HEK293 (cell line): ENCODE measurements around the gene KRT15.

Source experiments
- CTCF ChIA-PET: fragments of 350-600 bp; formaldehyde crosslinking; extraction: SDS; loops from one replicate; lab custom pipeline; 2021; ENCODE audit warnings: antibody characterized with exemption; lab: Yijun Ruan, JAX
- POLR2A ChIA-PET: fragments of 300-600 bp; formaldehyde crosslinking; extraction: SDS; loops from one replicate; lab custom pipeline; 2020; ENCODE audit warnings: antibody characterized with exemption, inconsistent platforms; lab: Yijun Ruan, JAX
- H3K27ac ChIP-seq: fragments of 200-500 bp; sonication (Bioruptor generic); 2 replicates; pipeline ENCODE4 v1.5.1; 2014; ENCODE audit warnings: low read depth, low read length, control low read depth, inconsistent platforms; ENCODE audit errors: extremely low read depth
- H3K36me3 ChIP-seq, 2 experiments: fragments of 200-500 bp in 1 of 2; sonication (Bioruptor generic) in 1 of 2; 1 replicate in 1 of 2; 2 replicates in 1 of 2; pipeline ENCODE4 v1.5.1; 2014 to 2017; ENCODE audit warnings: inconsistent platforms in 2 of 2, low read length in 2 of 2; ENCODE audit not compliant: control insufficient read depth in 2 of 2, insufficient read depth in 1 of 2
- H3K4me1 ChIP-seq: fragments of 200-500 bp; sonication (Bioruptor generic); 2 replicates; pipeline ENCODE4 v1.5.1; 2014; ENCODE audit warnings: mild to moderate bottlenecking, low read length, inconsistent platforms; ENCODE audit not compliant: control insufficient read depth, insufficient read depth
- H3K4me3 ChIP-seq: 2 replicates; pipeline ENCODE4 v1.5.1; 2011; ENCODE audit warnings: low read depth, mild to moderate bottlenecking, control low read depth, low read length, moderate library complexity
- H3K9me3 ChIP-seq: fragments of 200-500 bp; sonication (Bioruptor generic); 2 replicates; pipeline ENCODE4 v1.5.1; 2014; ENCODE audit warnings: low read depth, low read length, inconsistent platforms; ENCODE audit not compliant: control insufficient read depth, insufficient read depth
- HOXD13 ChIP-seq: sonication (generic); formaldehyde crosslinking; IDR thresholded peaks from 2 replicates; pipeline ENCODE4 v1.8.0; 2022; ENCODE audit warnings: missing genetic modification reagents, borderline replicate concordance
- KLF7 ChIP-seq: fragments of 450-650 bp; formaldehyde crosslinking; IDR thresholded peaks from 2 replicates; pipeline ENCODE4 v1.5.1; 2016; ENCODE audit warnings: missing biosample characterization, missing genetic modification characterization, borderline replicate concordance
- OVOL3 ChIP-seq: fragments of 450-650 bp; formaldehyde crosslinking; IDR thresholded peaks from 2 replicates; pipeline ENCODE4 v1.5.1; 2016; ENCODE audit warnings: missing biosample characterization, missing genetic modification characterization
- SP2 ChIP-seq: fragments of 450-650 bp; formaldehyde crosslinking; IDR thresholded peaks from 2 replicates; pipeline ENCODE4 v1.5.1; 2016; ENCODE audit warnings: missing biosample characterization, missing genetic modification characterization
- TRIM28 ChIP-seq: IDR thresholded peaks from 2 replicates; pipeline ENCODE4 v1.6.1; 2011; ENCODE audit warnings: low read length, control low read depth, borderline replicate concordance
- YY1 ChIP-seq: fragments of 450-650 bp; formaldehyde crosslinking; IDR thresholded peaks from 2 replicates; pipeline ENCODE4 v1.5.1; 2018; ENCODE audit warnings: missing biosample characterization, missing genetic modification characterization
- ZBTB17 ChIP-seq: fragments of 450-650 bp; formaldehyde crosslinking; IDR thresholded peaks from 2 replicates; pipeline ENCODE4 v1.5.1; 2016; ENCODE audit warnings: missing biosample characterization, missing genetic modification characterization
- ZBTB21 ChIP-seq: fragments of 450-650 bp; formaldehyde crosslinking; IDR thresholded peaks from 2 replicates; pipeline ENCODE4 v1.5.1; 2017; ENCODE audit warnings: missing biosample characterization, missing genetic modification characterization
- ZBTB48 ChIP-seq: fragments of 450-650 bp; formaldehyde crosslinking; IDR thresholded peaks from 2 replicates; pipeline ENCODE4 v1.5.1; 2016; ENCODE audit warnings: missing biosample characterization, missing genetic modification characterization
- ZBTB8A ChIP-seq: fragments of 450-650 bp; formaldehyde crosslinking; IDR thresholded peaks from 2 replicates; pipeline ENCODE4 v1.5.1; 2016; ENCODE audit warnings: missing biosample characterization, missing genetic modification characterization
- ZNF311 ChIP-seq: fragments of 450-650 bp; formaldehyde crosslinking; IDR thresholded peaks from 2 replicates; pipeline ENCODE4 v1.5.1; 2017; ENCODE audit warnings: missing biosample characterization, missing genetic modification characterization, borderline replicate concordance
- ZNF341 ChIP-seq: fragments of 450-650 bp; formaldehyde crosslinking; IDR thresholded peaks from 2 replicates; pipeline ENCODE4; 2016; ENCODE audit warnings: low read depth, missing biosample characterization, missing genetic modification characterization
- ZNF366 ChIP-seq: fragments of 450-650 bp; formaldehyde crosslinking; conservative IDR thresholded peaks from 2 replicates; pipeline ENCODE4 v1.5.1; 2016; ENCODE audit warnings: missing biosample characterization, missing genetic modification characterization
- ZNF433 ChIP-seq: fragments of 450-650 bp; formaldehyde crosslinking; IDR thresholded peaks from 2 replicates; pipeline ENCODE4 v1.5.1; 2016; ENCODE audit warnings: missing biosample characterization, missing genetic modification characterization, low read depth
- ZNF548 ChIP-seq: fragments of 450-650 bp; formaldehyde crosslinking; IDR thresholded peaks from 2 replicates; pipeline ENCODE4 v1.5.1; 2016; ENCODE audit warnings: missing biosample characterization, missing genetic modification characterization
- ZNF560 ChIP-seq: fragments of 450-650 bp; formaldehyde crosslinking; IDR thresholded peaks from 2 replicates; pipeline ENCODE4 v1.5.1; 2017; ENCODE audit warnings: missing biosample characterization, missing genetic modification characterization, borderline replicate concordance
- ZNF571 ChIP-seq: fragments of 450-650 bp; formaldehyde crosslinking; IDR thresholded peaks from 2 replicates; pipeline ENCODE4 v1.5.0; 2017; ENCODE audit warnings: missing biosample characterization, missing genetic modification characterization
- ZNF768 ChIP-seq: fragments of 450-650 bp; formaldehyde crosslinking; IDR thresholded peaks from 2 replicates; pipeline ENCODE4 v1.5.1; 2018; ENCODE audit warnings: missing biosample characterization, mild to moderate bottlenecking, missing genetic modification characterization
- ZXDB ChIP-seq: fragments of 450-650 bp; formaldehyde crosslinking; IDR thresholded peaks from 2 replicates; pipeline ENCODE4 v1.5.1; 2016; ENCODE audit warnings: missing biosample characterization, missing genetic modification characterization
- TF ChIP-seq, protein P1 (sequence below): fragments of 450-650 bp; formaldehyde crosslinking; IDR thresholded peaks from 2 replicates; pipeline ENCODE4 v1.5.1; 2017; ENCODE audit warnings: missing biosample characterization, missing genetic modification characterization
- TF ChIP-seq, protein P2 (sequence below): fragments of 450-650 bp; formaldehyde crosslinking; IDR thresholded peaks from 2 replicates; pipeline ENCODE4 v1.5.1; 2016; ENCODE audit warnings: missing biosample characterization, missing genetic modification characterization
- TF ChIP-seq, protein P3 (sequence below): fragments of 450-650 bp; formaldehyde crosslinking; IDR thresholded peaks from 2 replicates; pipeline ENCODE4 v1.5.1; 2016; ENCODE audit warnings: missing biosample characterization, missing genetic modification characterization
- TF ChIP-seq, protein P4 (sequence below): fragments of 450-650 bp; formaldehyde crosslinking; IDR thresholded peaks from 2 replicates; pipeline ENCODE4 v1.5.1; 2016; ENCODE audit warnings: missing biosample characterization, missing genetic modification characterization

Gene KRT15

DNA sequence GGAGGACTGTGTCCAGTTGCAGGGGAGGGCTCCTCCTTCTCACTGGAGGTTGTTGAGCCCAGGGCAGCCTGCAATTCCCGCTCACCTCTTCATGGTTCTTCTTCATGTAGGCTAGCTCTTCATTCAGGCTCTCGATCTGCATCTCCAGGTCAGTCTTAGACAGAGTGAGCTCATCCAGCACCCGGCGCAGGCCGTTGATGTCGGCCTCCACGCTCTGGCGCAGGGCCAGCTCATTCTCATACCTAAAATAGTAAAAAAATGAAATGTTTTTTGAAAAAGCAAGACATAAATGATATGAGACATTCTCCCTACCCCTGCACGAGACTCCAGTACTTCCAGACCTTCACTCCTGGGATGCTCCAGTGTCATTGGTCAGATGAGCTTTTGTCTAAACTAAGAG lies 15.5 kb downstream of the KRT15 start:
- no peaks in the 10 kb centered on the region for H3K9me3 ChIP-seq
- POLR2A ChIA-PET: no interaction called here
- no peaks in the 10 kb centered on the region for H3K36me3 ChIP-seq
- no peak overlapping the region for H3K27ac ChIP-seq
- peaks cover 12% of the 10 kb centered on the region for H3K4me1 ChIP-seq
- TF ChIP-seq TRIM28 (no peak), ZNF768 (tag by site-specific recombination) (no peak), ZBTB17 (tag by site-specific recombination) (no peak), HOXD13 (CRISPR knock-in tag) (no peak), ZXDB (no peak), ZNF341 (tag by site-specific recombination) (no peak), ZNF311 (tag by site-specific recombination) (no peak), ZNF366 (tag by site-specific recombination) (no peak), KLF7 (tag by site-specific recombination) (no peak), ZBTB21 (tag by site-specific recombination) (no peak), ZNF548 (tag by site-specific recombination) (no peak), ZNF560 (tag by site-specific recombination) (no peak), ZNF571 (tag by site-specific recombination) (no peak), ZNF433 (no peak), SP2 (tag by site-specific recombination) (no peak), OVOL3 (tag by site-specific recombination) (no peak)
- TF ChIP-seq, protein P1, sequence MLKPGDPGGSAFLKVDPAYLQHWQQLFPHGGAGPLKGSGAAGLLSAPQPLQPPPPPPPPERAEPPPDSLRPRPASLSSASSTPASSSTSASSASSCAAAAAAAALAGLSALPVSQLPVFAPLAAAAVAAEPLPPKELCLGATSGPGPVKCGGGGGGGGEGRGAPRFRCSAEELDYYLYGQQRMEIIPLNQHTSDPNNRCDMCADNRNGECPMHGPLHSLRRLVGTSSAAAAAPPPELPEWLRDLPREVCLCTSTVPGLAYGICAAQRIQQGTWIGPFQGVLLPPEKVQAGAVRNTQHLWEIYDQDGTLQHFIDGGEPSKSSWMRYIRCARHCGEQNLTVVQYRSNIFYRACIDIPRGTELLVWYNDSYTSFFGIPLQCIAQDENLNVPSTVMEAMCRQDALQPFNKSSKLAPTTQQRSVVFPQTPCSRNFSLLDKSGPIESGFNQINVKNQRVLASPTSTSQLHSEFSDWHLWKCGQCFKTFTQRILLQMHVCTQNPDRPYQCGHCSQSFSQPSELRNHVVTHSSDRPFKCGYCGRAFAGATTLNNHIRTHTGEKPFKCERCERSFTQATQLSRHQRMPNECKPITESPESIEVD (tag by site-specific recombination): no peak
- TF ChIP-seq, protein P2, sequence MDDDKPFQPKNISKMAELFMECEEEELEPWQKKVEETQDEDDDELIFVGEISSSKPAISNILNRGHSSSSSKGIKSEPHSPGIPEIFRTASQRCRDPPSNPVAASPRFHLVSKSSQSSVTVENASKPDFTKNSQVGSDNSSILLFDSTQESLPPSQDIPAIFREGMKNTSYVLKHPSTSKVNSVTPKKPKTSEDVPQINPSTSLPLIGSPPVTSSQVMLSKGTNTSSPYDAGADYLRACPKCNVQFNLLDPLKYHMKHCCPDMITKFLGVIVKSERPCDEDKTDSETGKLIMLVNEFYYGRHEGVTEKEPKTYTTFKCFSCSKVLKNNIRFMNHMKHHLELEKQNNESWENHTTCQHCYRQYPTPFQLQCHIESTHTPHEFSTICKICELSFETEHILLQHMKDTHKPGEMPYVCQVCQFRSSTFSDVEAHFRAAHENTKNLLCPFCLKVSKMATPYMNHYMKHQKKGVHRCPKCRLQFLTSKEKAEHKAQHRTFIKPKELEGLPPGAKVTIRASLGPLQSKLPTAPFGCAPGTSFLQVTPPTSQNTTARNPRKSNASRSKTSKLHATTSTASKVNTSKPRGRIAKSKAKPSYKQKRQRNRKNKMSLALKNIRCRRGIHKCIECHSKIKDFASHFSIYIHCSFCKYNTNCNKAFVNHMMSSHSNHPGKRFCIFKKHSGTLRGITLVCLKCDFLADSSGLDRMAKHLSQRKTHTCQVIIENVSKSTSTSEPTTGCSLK (tag by site-specific recombination): no peak
- TF ChIP-seq, protein P3, sequence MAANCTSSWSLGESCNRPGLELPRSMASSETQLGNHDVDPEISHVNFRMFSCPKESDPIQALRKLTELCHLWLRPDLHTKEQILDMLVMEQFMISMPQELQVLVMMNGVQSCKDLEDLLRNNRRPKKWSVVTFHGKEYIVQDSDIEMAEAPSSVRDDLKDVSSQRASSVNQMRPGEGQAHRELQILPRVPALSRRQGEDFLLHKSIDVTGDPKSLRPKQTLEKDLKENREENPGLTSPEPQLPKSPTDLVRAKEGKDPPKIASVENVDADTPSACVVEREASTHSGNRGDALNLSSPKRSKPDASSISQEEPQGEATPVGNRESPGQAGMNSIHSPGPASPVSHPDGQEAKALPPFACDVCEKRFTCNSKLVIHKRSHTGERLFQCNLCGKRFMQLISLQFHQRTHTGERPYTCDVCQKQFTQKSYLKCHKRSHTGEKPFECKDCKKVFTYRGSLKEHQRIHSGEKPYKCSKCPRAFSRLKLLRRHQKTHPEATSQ: no peak
- TF ChIP-seq, protein P4, sequence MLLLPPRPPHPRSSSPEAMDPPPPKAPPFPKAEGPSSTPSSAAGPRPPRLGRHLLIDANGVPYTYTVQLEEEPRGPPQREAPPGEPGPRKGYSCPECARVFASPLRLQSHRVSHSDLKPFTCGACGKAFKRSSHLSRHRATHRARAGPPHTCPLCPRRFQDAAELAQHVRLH: no peak
- TF ChIP-seq, all 188 proteins: peak for 0
- CTCF ChIA-PET: interaction anchor here (0.6 to 7.3 kb wide), 3 partner anchors 18 to 595 kb away, joined by 3 to 47 read pairs (median 4); no protein-coding TSS in a partner anchor
- no peak overlapping the region for H3K4me3 ChIP-seq

DNA sequence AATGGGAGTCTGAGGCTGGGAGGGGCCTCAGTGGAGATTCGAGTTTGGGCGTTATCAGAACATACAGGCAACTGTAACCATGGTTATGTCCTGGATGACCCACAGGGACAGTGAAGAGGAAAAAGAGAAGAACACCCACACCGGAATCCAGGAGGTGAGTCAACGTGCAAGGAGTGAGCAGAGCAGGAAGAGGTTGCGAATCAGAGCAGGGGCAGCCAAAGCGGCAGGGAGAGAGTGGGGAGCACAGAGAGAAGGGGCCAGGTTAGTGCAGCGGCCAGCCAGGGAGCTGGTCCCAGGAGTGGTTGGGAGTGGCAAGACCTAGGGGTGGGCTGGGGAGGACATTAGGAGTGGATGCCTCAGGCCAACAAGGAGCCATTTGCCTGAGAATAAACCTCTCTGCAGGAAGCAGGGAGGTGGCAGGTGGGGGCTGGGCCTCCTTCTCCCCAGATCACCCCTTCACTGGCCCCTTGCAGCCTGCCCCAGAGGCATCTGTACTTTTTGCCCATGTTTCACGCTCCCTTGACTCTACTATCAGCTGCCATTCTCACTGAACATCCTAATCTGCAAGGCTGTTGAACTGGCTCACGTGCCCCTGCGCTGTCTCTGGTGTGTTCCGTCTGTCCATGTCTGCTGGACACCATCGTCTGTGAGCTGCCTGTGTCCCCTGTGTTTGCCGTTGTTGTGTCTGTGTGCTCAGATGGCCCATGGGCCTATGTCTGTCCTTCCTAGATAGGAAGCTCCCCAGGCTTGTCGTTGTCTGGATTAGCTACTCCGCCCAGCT lies 18.4 kb downstream of the KRT15 start:
- Histone ChIP-seq H3K36me3 (no peaks in the 10 kb centered on the region), H3K9me3 (no peaks in the 10 kb centered on the region), H3K4me1 (peaks cover 12% of the 10 kb centered on the region), H3K4me3 (no peak overlapping the region), H3K27ac (no peak overlapping the region)
- CTCF ChIA-PET: interaction anchor here (0.6 to 1.4 kb wide), 10 partner anchors 10 to 694 kb away, joined by 3 to 9 read pairs (median 4); no protein-coding TSS in a partner anchor
- POLR2A ChIA-PET: no interaction called here
- TF ChIP-seq YY1 (tag by site-specific recombination) (no peak), ZBTB17 (tag by site-specific recombination) (0 out of 2 replicates have a peak, but pooled peaks have one; percentile 37), ZBTB48 (tag by site-specific recombination) (0 out of 2 replicates have a peak, but pooled peaks have one; percentile 47), ZBTB8A (tag by site-specific recombination) (no peak)
